WTC11 (cell line): Measurements from ENCODE around the gene KDM2A. TPM values are rescaled to one million over a fixed set of nuclear protein-coding genes. Genes with fewer than 3 reads are reported as not detected.

Experiments used
- ATAC-seq: fragments of 200-7000 bp; cut with Tn5 transposase; 2 replicates; pipeline ENCODE4 v1.10.0; 2021; ENCODE audit warnings: mild to moderate bottlenecking, moderate library complexity
- CTCF ChIA-PET: fragments of 300-600 bp; sonication (Branson Sonifier 250); formaldehyde crosslinking; loops from one replicate; lab custom pipeline; 2021; ENCODE audit warnings: antibody characterized with exemption; lab: Charles Lee
- POLR2A ChIA-PET: fragments of 350-600 bp; sonication (Branson Sonifier 250); formaldehyde crosslinking; loops from one replicate; lab custom pipeline; 2021; ENCODE audit warnings: antibody characterized with exemption; lab: Charles Lee
- DNase-seq: peaks from one replicate; pipeline ENCODE4 v3.0.0; 2021; ENCODE audit warnings: low spot score
- H3K27ac Mint-ChIP-seq: 2 replicates; pipeline ENCODE4 v1.8.0; 2021; ENCODE audit warnings: mixed read lengths
- H3K27me3 Mint-ChIP-seq: 2 replicates; pipeline ENCODE4 v1.8.0; 2021; ENCODE audit warnings: low read depth, mild to moderate bottlenecking, moderate library complexity, mixed read lengths
- H3K36me3 Mint-ChIP-seq: 2 replicates; pipeline ENCODE4 v1.8.0; 2021; ENCODE audit warnings: mixed read lengths
- H3K4me1 Mint-ChIP-seq: 2 replicates; pipeline ENCODE4 v1.8.0; 2022; ENCODE audit warnings: mixed read lengths
- H3K4me3 Mint-ChIP-seq: 2 replicates; pipeline ENCODE4 v1.8.0; 2021; ENCODE audit warnings: mild to moderate bottlenecking, moderate library complexity, mixed read lengths
- H3K9me3 Mint-ChIP-seq: 2 replicates; pipeline ENCODE4 v1.8.0; 2021; ENCODE audit warnings: mixed read lengths
- EMX1 ChIP-seq: fragments of 250-450 bp; sonication (Bioruptor Pico); IDR thresholded peaks from 2 replicates; pipeline ENCODE4 v1.8.0; 2021; ENCODE audit warnings: mild to moderate bottlenecking
- JAZF1 ChIP-seq: fragments of 250-450 bp; sonication (Bioruptor Pico); IDR thresholded peaks from 2 replicates; pipeline ENCODE4 v1.9.0; 2021; ENCODE audit warnings: moderate library complexity, mild to moderate bottlenecking, inconsistent platforms
- KAT7 ChIP-seq: sonication (generic); formaldehyde crosslinking; IDR thresholded peaks from 2 replicates; pipeline ENCODE4 v1.8.1; 2023; ENCODE audit warnings: missing genetic modification reagents, mild to moderate bottlenecking, borderline replicate concordance
- NFATC4 ChIP-seq: fragments of 250-450 bp; sonication (Bioruptor Pico); IDR thresholded peaks from 2 replicates; pipeline ENCODE4 v1.9.0; 2021; ENCODE audit warnings: mild to moderate bottlenecking
- TCF7 ChIP-seq: sonication (generic); formaldehyde crosslinking; IDR thresholded peaks from 2 replicates; pipeline ENCODE4 v1.8.0; 2022; ENCODE audit warnings: mild to moderate bottlenecking, low read depth, missing genetic modification reagents, moderate library complexity
- TP53 ChIP-seq: sonication (generic); formaldehyde crosslinking; IDR thresholded peaks from 2 replicates; pipeline ENCODE4 v1.8.1; 2023; ENCODE audit warnings: mild to moderate bottlenecking, missing genetic modification reagents
- ZNF671 ChIP-seq: fragments of 250-450 bp; sonication (Bioruptor Pico); IDR thresholded peaks from 2 replicates; pipeline ENCODE4 v1.8.0; 2021; ENCODE audit warnings: mild to moderate bottlenecking
- total RNA-seq: library from RNA; stranded (reverse); gene quantifications from 3 replicates; pipeline ENCODE4 v1.2.3, GENCODE V29; 2021
- TF ChIP-seq, protein P1 (sequence below): sonication (generic); formaldehyde crosslinking; IDR thresholded peaks from 2 replicates; pipeline ENCODE4 v1.8.0; 2023; ENCODE audit warnings: mild to moderate bottlenecking, missing genetic modification reagents
- TF ChIP-seq, protein P2 (sequence below): sonication (generic); formaldehyde crosslinking; IDR thresholded peaks from 2 replicates; pipeline ENCODE4 v1.8.0; 2023; ENCODE audit warnings: missing genetic modification reagents, mild to moderate bottlenecking, borderline replicate concordance
- TF ChIP-seq, protein P3 (sequence below): sonication (generic); formaldehyde crosslinking; IDR thresholded peaks from 2 replicates; pipeline ENCODE4 v1.8.0; 2022; ENCODE audit warnings: mild to moderate bottlenecking, missing genetic modification reagents
- TF ChIP-seq, protein P4 (sequence below): sonication (generic); formaldehyde crosslinking; IDR thresholded peaks from 2 replicates; pipeline ENCODE4 v1.8.1; 2023; ENCODE audit warnings: mild to moderate bottlenecking, missing genetic modification reagents, moderate library complexity
- TF ChIP-seq, protein P5 (sequence below): sonication (generic); formaldehyde crosslinking; IDR thresholded peaks from 2 replicates; pipeline ENCODE4 v1.8.1; 2022; ENCODE audit warnings: missing genetic modification reagents, borderline replicate concordance
- TF ChIP-seq, protein P6 (sequence below): sonication (generic); formaldehyde crosslinking; IDR thresholded peaks from 2 replicates; pipeline ENCODE4 v1.8.0; 2022; ENCODE audit warnings: mild to moderate bottlenecking, missing genetic modification reagents

KDM2A gene
- total RNA-seq, 1 experiment from 2014 or later = 58.0 TPM

DNA sequence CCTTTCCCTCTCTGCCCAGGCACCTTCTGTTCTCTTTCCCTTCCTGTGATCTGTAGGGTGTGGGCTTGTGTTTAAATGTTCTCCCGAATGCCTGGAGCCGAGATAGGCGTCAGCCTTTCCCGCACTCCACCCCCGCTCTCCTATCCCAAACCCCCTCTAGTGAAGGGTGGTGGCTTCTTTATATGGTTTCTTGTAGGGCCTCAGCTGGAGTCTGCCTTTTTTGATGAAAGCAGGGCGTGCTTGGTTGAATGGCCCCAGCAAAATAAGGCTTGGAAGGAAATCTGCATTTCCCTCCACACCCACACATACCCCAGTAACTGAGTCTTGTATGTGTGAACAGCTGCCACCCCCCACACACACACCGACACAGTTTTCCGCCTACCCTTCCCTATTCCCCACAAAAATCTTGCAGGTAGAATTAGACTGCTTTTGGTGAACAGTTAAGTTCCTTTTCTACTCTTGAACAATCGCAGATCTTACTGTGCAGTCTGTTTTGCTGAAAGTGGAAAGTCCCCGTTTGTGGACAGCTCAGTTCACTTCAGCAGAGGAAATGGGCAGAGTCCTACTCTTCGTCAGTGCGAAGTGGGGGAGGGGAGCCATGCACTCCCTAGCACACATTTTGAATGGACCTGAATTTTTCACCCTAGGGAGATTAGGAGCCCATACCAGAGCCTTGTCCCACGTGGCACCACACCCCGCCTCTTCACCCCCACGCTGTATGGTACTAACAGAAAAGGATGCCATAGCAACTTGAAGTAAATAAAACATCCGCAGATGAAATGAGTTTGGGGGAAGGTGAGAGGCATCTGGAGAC, 121.7 kb downstream of the KDM2A start:
- ATAC-seq (no peak), DNase-seq (no peak)
- Mint-ChIP-seq H3K4me1 (peaks cover 35% of the 10 kb centered on the region), H3K27me3 (no peaks in the 10 kb centered on the region), H3K27ac (peak overlapping the region; percentile 98), H3K4me3 (peak overlapping the region; percentile 96), H3K36me3 (peaks cover 40% of the 10 kb centered on the region), H3K9me3 (no peaks in the 10 kb centered on the region)
- ChIA-PET POLR2A (interaction anchor here (0.8 to 1.7 kb wide), 8 partner anchors 45 to 397 kb away, joined by 3 to 11 read pairs (median 4); partner anchors contain the start of genes ANKRD13D, KDM2A, RCE1 and SSH3), CTCF (interaction anchor here (0.8 to 3.4 kb wide), 11 partner anchors 12 to 146 kb away, joined by 3 to 29 read pairs (median 4); partner anchors contain the start of gene KDM2A)
- no peak for TF ChIP-seq JAZF1 (CRISPR knock-in tag)
- TF ChIP-seq, protein P1, sequence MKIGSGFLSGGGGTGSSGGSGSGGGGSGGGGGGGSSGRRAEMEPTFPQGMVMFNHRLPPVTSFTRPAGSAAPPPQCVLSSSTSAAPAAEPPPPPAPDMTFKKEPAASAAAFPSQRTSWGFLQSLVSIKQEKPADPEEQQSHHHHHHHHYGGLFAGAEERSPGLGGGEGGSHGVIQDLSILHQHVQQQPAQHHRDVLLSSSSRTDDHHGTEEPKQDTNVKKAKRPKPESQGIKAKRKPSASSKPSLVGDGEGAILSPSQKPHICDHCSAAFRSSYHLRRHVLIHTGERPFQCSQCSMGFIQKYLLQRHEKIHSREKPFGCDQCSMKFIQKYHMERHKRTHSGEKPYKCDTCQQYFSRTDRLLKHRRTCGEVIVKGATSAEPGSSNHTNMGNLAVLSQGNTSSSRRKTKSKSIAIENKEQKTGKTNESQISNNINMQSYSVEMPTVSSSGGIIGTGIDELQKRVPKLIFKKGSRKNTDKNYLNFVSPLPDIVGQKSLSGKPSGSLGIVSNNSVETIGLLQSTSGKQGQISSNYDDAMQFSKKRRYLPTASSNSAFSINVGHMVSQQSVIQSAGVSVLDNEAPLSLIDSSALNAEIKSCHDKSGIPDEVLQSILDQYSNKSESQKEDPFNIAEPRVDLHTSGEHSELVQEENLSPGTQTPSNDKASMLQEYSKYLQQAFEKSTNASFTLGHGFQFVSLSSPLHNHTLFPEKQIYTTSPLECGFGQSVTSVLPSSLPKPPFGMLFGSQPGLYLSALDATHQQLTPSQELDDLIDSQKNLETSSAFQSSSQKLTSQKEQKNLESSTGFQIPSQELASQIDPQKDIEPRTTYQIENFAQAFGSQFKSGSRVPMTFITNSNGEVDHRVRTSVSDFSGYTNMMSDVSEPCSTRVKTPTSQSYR = 0 out of 2 replicates have a peak, but pooled peaks have one; percentile 54
- TF ChIP-seq, protein P2, sequence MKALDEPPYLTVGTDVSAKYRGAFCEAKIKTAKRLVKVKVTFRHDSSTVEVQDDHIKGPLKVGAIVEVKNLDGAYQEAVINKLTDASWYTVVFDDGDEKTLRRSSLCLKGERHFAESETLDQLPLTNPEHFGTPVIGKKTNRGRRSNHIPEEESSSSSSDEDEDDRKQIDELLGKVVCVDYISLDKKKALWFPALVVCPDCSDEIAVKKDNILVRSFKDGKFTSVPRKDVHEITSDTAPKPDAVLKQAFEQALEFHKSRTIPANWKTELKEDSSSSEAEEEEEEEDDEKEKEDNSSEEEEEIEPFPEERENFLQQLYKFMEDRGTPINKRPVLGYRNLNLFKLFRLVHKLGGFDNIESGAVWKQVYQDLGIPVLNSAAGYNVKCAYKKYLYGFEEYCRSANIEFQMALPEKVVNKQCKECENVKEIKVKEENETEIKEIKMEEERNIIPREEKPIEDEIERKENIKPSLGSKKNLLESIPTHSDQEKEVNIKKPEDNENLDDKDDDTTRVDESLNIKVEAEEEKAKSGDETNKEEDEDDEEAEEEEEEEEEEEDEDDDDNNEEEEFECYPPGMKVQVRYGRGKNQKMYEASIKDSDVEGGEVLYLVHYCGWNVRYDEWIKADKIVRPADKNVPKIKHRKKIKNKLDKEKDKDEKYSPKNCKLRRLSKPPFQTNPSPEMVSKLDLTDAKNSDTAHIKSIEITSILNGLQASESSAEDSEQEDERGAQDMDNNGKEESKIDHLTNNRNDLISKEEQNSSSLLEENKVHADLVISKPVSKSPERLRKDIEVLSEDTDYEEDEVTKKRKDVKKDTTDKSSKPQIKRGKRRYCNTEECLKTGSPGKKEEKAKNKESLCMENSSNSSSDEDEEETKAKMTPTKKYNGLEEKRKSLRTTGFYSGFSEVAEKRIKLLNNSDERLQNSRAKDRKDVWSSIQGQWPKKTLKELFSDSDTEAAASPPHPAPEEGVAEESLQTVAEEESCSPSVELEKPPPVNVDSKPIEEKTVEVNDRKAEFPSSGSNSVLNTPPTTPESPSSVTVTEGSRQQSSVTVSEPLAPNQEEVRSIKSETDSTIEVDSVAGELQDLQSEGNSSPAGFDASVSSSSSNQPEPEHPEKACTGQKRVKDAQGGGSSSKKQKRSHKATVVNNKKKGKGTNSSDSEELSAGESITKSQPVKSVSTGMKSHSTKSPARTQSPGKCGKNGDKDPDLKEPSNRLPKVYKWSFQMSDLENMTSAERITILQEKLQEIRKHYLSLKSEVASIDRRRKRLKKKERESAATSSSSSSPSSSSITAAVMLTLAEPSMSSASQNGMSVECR (CRISPR knock-in tag) = 0 out of 2 replicates have a peak, but pooled peaks have one; percentile 36
- TF ChIP-seq, protein P3, sequence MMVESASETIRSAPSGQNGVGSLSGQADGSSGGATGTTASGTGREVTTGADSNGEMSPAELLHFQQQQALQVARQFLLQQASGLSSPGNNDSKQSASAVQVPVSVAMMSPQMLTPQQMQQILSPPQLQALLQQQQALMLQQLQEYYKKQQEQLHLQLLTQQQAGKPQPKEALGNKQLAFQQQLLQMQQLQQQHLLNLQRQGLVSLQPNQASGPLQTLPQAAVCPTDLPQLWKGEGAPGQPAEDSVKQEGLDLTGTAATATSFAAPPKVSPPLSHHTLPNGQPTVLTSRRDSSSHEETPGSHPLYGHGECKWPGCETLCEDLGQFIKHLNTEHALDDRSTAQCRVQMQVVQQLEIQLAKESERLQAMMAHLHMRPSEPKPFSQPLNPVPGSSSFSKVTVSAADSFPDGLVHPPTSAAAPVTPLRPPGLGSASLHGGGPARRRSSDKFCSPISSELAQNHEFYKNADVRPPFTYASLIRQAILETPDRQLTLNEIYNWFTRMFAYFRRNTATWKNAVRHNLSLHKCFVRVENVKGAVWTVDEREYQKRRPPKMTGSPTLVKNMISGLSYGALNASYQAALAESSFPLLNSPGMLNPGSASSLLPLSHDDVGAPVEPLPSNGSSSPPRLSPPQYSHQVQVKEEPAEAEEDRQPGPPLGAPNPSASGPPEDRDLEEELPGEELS (CRISPR knock-in tag) = no peak
- TF ChIP-seq, protein P4, sequence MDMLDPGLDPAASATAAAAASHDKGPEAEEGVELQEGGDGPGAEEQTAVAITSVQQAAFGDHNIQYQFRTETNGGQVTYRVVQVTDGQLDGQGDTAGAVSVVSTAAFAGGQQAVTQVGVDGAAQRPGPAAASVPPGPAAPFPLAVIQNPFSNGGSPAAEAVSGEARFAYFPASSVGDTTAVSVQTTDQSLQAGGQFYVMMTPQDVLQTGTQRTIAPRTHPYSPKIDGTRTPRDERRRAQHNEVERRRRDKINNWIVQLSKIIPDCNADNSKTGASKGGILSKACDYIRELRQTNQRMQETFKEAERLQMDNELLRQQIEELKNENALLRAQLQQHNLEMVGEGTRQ (CRISPR knock-in tag) = 0 out of 2 replicates have a peak, but pooled peaks have one; percentile 7

DNA sequence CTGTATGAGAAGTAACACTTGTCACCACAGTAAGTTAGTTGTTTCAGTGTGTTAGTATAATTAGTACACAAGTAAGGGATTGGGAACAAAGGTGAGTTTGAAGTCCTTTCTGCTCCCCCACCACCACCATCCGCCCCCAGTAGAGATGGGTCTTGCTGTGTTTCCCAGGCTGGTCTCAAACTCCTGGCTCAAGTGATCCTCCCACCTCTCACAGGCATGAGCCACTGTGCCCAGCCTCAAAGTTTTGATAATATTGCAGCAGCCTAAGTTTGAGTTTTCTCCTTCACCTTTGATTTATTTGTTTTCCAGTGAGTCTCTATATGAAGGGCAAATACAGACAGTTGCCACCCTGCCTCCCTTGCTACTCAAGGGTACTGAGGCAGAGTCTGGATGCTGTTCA, 123.5 kb downstream of the KDM2A start:
- ChIA-PET CTCF (no interaction called here), POLR2A (no interaction called here)
- TF ChIP-seq TCF7 (no peak), KAT7 (CRISPR knock-in tag) (no peak), TP53 (CRISPR knock-in tag) (no peak), EMX1 (CRISPR knock-in tag) (no peak), ZNF671 (CRISPR knock-in tag) (no peak), NFATC4 (CRISPR knock-in tag) (no peak)
- TF ChIP-seq, protein P5, sequence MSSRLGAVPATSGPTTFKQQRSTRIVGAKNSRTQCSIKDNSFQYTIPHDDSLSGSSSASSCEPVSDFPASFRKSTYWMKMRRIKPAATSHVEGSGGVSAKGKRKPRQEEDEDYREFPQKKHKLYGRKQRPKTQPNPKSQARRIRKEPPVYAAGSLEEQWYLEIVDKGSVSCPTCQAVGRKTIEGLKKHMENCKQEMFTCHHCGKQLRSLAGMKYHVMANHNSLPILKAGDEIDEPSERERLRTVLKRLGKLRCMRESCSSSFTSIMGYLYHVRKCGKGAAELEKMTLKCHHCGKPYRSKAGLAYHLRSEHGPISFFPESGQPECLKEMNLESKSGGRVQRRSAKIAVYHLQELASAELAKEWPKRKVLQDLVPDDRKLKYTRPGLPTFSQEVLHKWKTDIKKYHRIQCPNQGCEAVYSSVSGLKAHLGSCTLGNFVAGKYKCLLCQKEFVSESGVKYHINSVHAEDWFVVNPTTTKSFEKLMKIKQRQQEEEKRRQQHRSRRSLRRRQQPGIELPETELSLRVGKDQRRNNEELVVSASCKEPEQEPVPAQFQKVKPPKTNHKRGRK = no peak
- TF ChIP-seq, protein P6, sequence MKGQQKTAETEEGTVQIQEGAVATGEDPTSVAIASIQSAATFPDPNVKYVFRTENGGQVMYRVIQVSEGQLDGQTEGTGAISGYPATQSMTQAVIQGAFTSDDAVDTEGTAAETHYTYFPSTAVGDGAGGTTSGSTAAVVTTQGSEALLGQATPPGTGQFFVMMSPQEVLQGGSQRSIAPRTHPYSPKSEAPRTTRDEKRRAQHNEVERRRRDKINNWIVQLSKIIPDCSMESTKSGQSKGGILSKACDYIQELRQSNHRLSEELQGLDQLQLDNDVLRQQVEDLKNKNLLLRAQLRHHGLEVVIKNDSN (CRISPR knock-in tag) = no peak
- peak overlapping the region; percentile 80 for H3K27ac Mint-ChIP-seq
- peaks cover 54% of the 10 kb centered on the region for H3K36me3 Mint-ChIP-seq
- ATAC-seq (no peak), DNase-seq (no peak)
- peaks cover 35% of the 10 kb centered on the region for H3K4me1 Mint-ChIP-seq
- no peaks in the 10 kb centered on the region for H3K27me3 Mint-ChIP-seq
- H3K4me3 Mint-ChIP-seq = peak overlapping the region; percentile 51
- no peaks in the 10 kb centered on the region for H3K9me3 Mint-ChIP-seq
